Kidney (tissue), 14 donors: ENCODE data around the gene TNFSF9. TPM values are rescaled to one million over a fixed set of nuclear protein-coding genes. Genes with fewer than 3 reads are reported as not detected.

ENCODE experiments used
- DNase-seq, 5 donors: peaks; one replicate each; pipeline ENCODE4 v3.0.0-alpha.2; 2013 to 2020
- FAIRE-seq: peaks from 2 replicates; lab custom pipeline; 2012; peaks lifted over from hg19 to GRCh38; lab: Jason Lieb, UNC
- H3K27ac ChIP-seq, 2 donors: one replicate each; pipeline ENCODE4 v1.7.0; 2013; ENCODE audit warnings: low read depth in 2 of 2, low read length in 2 of 2, inconsistent platforms in 1 of 2
- H3K27me3 ChIP-seq: one replicate; pipeline ENCODE4 v1.7.1; 2013; ENCODE audit warnings: low read length, inconsistent platforms; ENCODE audit not compliant: control insufficient read depth, insufficient read depth
- H3K36me3 ChIP-seq, 3 donors: one replicate each; pipeline versions ENCODE4 v1.7.0 to v1.7.1; 2013; ENCODE audit warnings: low read length in 3 of 3, control low read depth in 1 of 3, inconsistent platforms in 1 of 3; ENCODE audit not compliant: insufficient read depth in 3 of 3, control insufficient read depth in 2 of 3
- H3K4me1 ChIP-seq, 3 donors: one replicate each; pipeline versions ENCODE4 v1.7.0 to v1.7.1; 2013; ENCODE audit warnings: low read length in 3 of 3, inconsistent platforms in 1 of 3, low read depth in 1 of 3; ENCODE audit not compliant: control insufficient read depth in 2 of 3, insufficient read depth in 2 of 3
- H3K4me3 ChIP-seq, 3 donors: one replicate each; pipeline versions ENCODE4 v1.7.0 to v1.8.1; 2013; ENCODE audit warnings: low read length in 3 of 3, control low read depth in 1 of 3, inconsistent platforms in 1 of 3
- H3K9ac ChIP-seq, 3 donors: one replicate each; pipeline versions ENCODE4 v1.7.0 to v1.7.1; 2013; ENCODE audit warnings: low read length in 3 of 3, control low read depth in 1 of 3, inconsistent platforms in 1 of 3
- H3K9me3 ChIP-seq, 3 donors: one replicate each; pipeline versions ENCODE4 v1.7.0 to v1.7.1; 2013; ENCODE audit warnings: low read length in 3 of 3, control low read depth in 1 of 3, inconsistent platforms in 1 of 3; ENCODE audit not compliant: control insufficient read depth in 2 of 3, insufficient read depth in 1 of 3
- intact Hi-C: fragments of 100-400 bp; cut with DNase I; formaldehyde crosslinking; loops from one replicate; pipeline ENCODE4 v1.11.1; 2022
- polyA plus RNA-seq: library from polyadenylated mRNA; stranded (reverse); fragments of 350-450 nt; fragmentation: Illumina TruSeq; extraction: RNeasy Lipid Tissue Mini Kit (QIAGEN cat#74804); gene quantifications from one replicate; pipeline ENCODE4 v1.2.3, GENCODE V29; 2014; ENCODE audit warnings: low read depth, low replicate concordance; ENCODE audit not compliant: insufficient read depth
- total RNA-seq: library from RNA; stranded (reverse); fragmentation: NEBNext Ultra II Directional; extraction: Animal tissue kit (Norgen Biotek cat#: 25700); gene quantifications from one replicate; pipeline ENCODE4 v1.2.1, GENCODE V29; 2021
- TF ChIP-seq, protein P1 (sequence below): IDR thresholded peaks from 3 replicates; pipeline ENCODE4 v1.5.1; 2012; ENCODE audit warnings: mild to moderate bottlenecking, moderate library complexity, borderline replicate concordance; ENCODE audit not compliant: insufficient read depth; ENCODE audit errors: extremely low read depth
- donor health status: control.
- donor health status: control.
- donor health status: control.
- donor health status: control.
- donor health status: control.
- donor health status: DM: yes; HTN: yes; CAD: no.
- donor health status: Normal renal cell carcinoma (clear cell type).

The TNFSF9 gene
- total and polyA plus RNA-seq, 2 donors from 2014 or later, result 0.62 to 1.1 TPM

GRCh38 chr19:6568010-6568526 lies 37.2 kb downstream of the TNFSF9 start:
- Histone ChIP-seq H3K27ac (no peak overlapping the region), H3K4me3 (no peak overlapping the region), H3K4me1 (no peaks in the 10 kb centered on the region), H3K27me3 (no peaks in the 10 kb centered on the region), H3K9me3 (peaks cover 0 to 22% (median 8%) of the 10 kb centered on the region in 3 donors), H3K9ac (no peak overlapping the region), H3K36me3 (no peaks in the 10 kb centered on the region)
- FAIRE-seq (no peak), DNase-seq (no peak)
- intact Hi-C loops, result no loop called here
- TF ChIP-seq, protein P1, sequence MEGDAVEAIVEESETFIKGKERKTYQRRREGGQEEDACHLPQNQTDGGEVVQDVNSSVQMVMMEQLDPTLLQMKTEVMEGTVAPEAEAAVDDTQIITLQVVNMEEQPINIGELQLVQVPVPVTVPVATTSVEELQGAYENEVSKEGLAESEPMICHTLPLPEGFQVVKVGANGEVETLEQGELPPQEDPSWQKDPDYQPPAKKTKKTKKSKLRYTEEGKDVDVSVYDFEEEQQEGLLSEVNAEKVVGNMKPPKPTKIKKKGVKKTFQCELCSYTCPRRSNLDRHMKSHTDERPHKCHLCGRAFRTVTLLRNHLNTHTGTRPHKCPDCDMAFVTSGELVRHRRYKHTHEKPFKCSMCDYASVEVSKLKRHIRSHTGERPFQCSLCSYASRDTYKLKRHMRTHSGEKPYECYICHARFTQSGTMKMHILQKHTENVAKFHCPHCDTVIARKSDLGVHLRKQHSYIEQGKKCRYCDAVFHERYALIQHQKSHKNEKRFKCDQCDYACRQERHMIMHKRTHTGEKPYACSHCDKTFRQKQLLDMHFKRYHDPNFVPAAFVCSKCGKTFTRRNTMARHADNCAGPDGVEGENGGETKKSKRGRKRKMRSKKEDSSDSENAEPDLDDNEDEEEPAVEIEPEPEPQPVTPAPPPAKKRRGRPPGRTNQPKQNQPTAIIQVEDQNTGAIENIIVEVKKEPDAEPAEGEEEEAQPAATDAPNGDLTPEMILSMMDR, result no peak

- no peak overlapping the region for H3K27ac ChIP-seq
- H3K4me3 ChIP-seq, result no peak overlapping the region
- H3K9ac ChIP-seq, result no peak overlapping the region
- DNase-seq (no peak), FAIRE-seq (no peak)
- H3K9me3 ChIP-seq, result peaks cover 0 to 15% (median 7%) of the 10 kb centered on the region in 3 donors
- H3K27me3 ChIP-seq, result no peaks in the 10 kb centered on the region
- TF ChIP-seq, protein P1, result no peak
- no peaks in the 10 kb centered on the region for H3K4me1 ChIP-seq
- intact Hi-C loops, result no loop called here
- no peaks in the 10 kb centered on the region for H3K36me3 ChIP-seq
Observed at GRCh38 chr19:6568816-6569215, 38.0 kb downstream of the TNFSF9 start.

GRCh38 chr19:6570764-6571163 lies 39.9 kb downstream of the TNFSF9 start:
- FAIRE-seq, result no peak
- Histone ChIP-seq H3K36me3 (no peaks in the 10 kb centered on the region), H3K27me3 (no peaks in the 10 kb centered on the region), H3K4me1 (no peaks in the 10 kb centered on the region), H3K9ac (no peak overlapping the region), H3K4me3 (no peak overlapping the region), H3K9me3 (peaks cover 0 to 7% (median 5%) of the 10 kb centered on the region in 3 donors), H3K27ac (no peak overlapping the region)
- no peak for DNase-seq
- intact Hi-C loops, result no loop called here
- TF ChIP-seq, protein P1, result no peak

DNA sequence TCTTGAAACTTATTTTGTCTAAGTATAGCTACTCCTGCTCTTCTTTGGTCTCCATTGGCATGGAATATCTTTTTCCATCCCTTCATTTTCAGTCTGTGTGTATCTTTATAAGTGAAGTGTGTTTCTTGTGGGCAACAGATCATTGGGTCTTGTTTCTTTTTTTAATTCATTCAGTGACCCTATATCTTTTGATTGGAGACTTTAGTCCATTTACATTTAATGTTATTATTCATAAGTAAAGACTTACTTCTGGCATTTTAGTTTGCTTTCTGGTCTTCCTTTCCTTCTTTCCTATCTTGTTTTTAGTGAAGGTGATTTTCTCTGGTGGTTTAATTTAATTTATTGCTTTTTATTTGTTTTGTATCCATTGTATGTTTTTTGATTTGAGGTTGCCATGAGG lies 40.3 kb downstream of the TNFSF9 start:
- TF ChIP-seq, protein P1, result no peak
- H3K4me1 ChIP-seq, result no peaks in the 10 kb centered on the region
- no peaks in the 10 kb centered on the region for H3K36me3 ChIP-seq
- no peak for DNase-seq
- H3K4me3 ChIP-seq, result no peak overlapping the region
- FAIRE-seq, result no peak
- H3K9me3 ChIP-seq, result peaks cover 0 to 7% (median 5%) of the 10 kb centered on the region in 3 donors
- H3K27me3 ChIP-seq, result no peaks in the 10 kb centered on the region
- no peak overlapping the region for H3K27ac ChIP-seq
- intact Hi-C loops, result no loop called here
- H3K9ac ChIP-seq, result no peak overlapping the region
